ENCODE data around the gene TSR2. TPM values are rescaled to one million over a fixed set of nuclear protein-coding genes. Genes with fewer than 3 reads are reported as not detected.

The TSR2 gene
- total RNA-seq, 2 donors from 2014 or later, result 16.9 to 18.8 TPM

DNA sequence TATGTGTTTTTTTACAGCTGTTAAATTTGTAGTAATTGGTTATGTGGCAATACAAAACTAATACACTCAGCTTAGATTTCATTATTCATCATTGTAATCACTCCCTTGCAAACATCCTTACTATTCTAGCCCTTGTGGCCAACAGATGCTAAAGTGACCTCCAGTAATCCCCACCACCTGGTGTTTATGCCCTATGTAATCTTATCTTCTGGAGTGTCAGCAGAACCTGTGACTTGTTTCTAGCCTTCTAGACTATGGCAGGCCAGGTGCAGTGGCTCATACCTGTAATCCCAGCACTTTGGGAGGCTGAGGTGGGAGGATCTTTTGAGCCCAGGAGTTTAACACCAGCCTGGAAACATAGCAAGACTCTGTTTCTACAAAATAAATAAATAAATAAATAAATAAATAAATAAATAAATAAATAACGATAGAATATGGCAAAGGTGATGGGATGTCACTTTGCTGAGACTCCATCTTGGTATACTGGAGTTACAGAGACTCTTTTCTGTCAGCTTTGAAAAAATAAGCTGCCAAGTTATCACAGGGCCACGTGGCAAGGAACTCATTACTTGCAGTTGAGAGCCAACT, 12.3 kb upstream of the TSR2 start:
- Histone ChIP-seq H3K36me3 (no peaks in the 10 kb centered on the region), H3K27me3 (no peaks in the 10 kb centered on the region), H3K4me3 (no peak overlapping the region), H3K27ac (no peak overlapping the region), H3K4me1 (no peaks in the 10 kb centered on the region), H3K9me3 (no peaks in the 10 kb centered on the region)
- DNase-seq (ENCODE audit: low spot score), result no peak
- TF ChIP-seq CTCF (IDR thresholded peaks at IDR 0.05), result no peak

- no peak for DNase-seq (ENCODE audit: low spot score)
- Histone ChIP-seq H3K27ac (no peak overlapping the region), H3K4me1 (no peaks in the 10 kb centered on the region), H3K4me3 (no peak overlapping the region), H3K36me3 (no peaks in the 10 kb centered on the region), H3K9me3 (no peaks in the 10 kb centered on the region), H3K27me3 (no peaks in the 10 kb centered on the region)
- no peak for TF ChIP-seq CTCF (IDR thresholded peaks at IDR 0.05)
Measured at GRCh38 chrX:54430519-54430918, 9.7 kb upstream of the TSR2 start.

DNA sequence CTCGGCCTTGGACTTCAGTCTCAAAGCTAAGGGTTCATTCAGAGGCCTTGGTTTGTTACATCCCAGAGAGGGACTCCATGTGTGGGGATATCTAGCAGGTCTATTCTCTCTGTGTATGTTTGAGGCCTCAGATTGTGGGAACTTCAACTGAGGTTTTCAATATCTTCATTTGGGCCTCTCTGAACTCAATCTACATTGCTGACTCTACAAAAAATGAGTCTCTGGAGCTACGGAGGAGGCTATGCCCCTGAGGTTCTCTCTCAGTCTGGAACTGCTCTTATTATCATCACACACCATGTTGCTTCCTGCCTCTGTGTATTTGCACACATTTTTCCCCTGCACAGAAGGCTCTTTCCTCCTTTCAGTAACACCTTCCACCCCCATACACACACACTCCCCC, 5.1 kb upstream of the TSR2 start:
- Histone ChIP-seq H3K36me3 (no peaks in the 10 kb centered on the region), H3K9me3 (no peaks in the 10 kb centered on the region), H3K27ac (no peak overlapping the region), H3K4me1 (no peaks in the 10 kb centered on the region), H3K4me3 (no peak overlapping the region), H3K27me3 (no peaks in the 10 kb centered on the region)
- no peak for TF ChIP-seq CTCF (IDR thresholded peaks at IDR 0.05)
- no peak for DNase-seq (ENCODE audit: low spot score)

GRCh38 chrX:54442790-54443189, 2.6 kb downstream of the TSR2 start:
- Histone ChIP-seq H3K27me3 (no peaks in the 10 kb centered on the region), H3K9me3 (no peaks in the 10 kb centered on the region), H3K4me1 (peaks cover 0 to 11% of the 10 kb centered on the region in 2 donors), H3K27ac (no peak overlapping the region), H3K36me3 (peaks cover 8% of the 10 kb centered on the region), H3K4me3 (no peak overlapping the region)
- TF ChIP-seq CTCF (IDR thresholded peaks at IDR 0.05), result no peak
- DNase-seq (ENCODE audit: low spot score), result no peak

DNA sequence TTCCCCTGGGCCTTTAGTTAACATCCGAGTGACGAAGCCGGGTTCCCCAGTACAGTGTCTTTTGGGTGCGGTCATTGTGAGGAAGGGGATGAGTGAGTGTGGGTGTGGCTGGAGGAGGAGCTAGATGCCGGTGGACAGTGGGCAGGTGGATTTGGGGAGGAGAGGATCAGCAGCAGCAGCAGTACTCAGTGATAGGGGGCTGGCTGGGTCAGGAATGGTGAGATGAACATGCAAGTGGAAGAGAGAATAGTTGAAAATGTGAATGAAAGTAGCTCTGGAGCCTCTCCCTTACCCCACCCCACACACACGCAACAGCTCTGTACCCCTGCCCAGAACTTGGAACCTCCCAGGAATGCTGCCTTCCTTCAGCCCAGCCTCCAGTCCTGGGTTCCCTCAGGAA, 4.5 kb downstream of the TSR2 start:
- Histone ChIP-seq H3K27ac (no peak overlapping the region), H3K4me1 (peaks cover 0 to 11% of the 10 kb centered on the region in 2 donors), H3K27me3 (no peaks in the 10 kb centered on the region), H3K36me3 (peaks cover 18% of the 10 kb centered on the region), H3K4me3 (no peak overlapping the region), H3K9me3 (no peaks in the 10 kb centered on the region)
- DNase-seq (ENCODE audit: low spot score), result no peak
- no peak for TF ChIP-seq CTCF (IDR thresholded peaks at IDR 0.05)

- H3K9me3 ChIP-seq, result no peaks in the 10 kb centered on the region
- H3K27ac ChIP-seq, result no peak overlapping the region
- DNase-seq (ENCODE audit: low spot score), result no peak
- no peak for TF ChIP-seq CTCF (IDR thresholded peaks at IDR 0.05)
- H3K4me3 ChIP-seq, result no peak overlapping the region
- peaks cover 18% of the 10 kb centered on the region for H3K36me3 ChIP-seq
- no peaks in the 10 kb centered on the region for H3K27me3 ChIP-seq
- peaks cover 0 to 7% of the 10 kb centered on the region in 2 donors for H3K4me1 ChIP-seq
Measured at GRCh38 chrX:54446084-54446483, 5.9 kb downstream of the TSR2 start.

Data from right atrium auricular region (tissue), 2 donors.